HEK293 (cell line): ENCODE data around the gene PITPNM2.

Experiments
- CTCF ChIA-PET: fragments of 350-600 bp; formaldehyde crosslinking; extraction: SDS; loops from one replicate; lab custom pipeline; 2021; ENCODE audit warnings: antibody characterized with exemption; lab: Yijun Ruan, JAX
- POLR2A ChIA-PET: fragments of 300-600 bp; formaldehyde crosslinking; extraction: SDS; loops from one replicate; lab custom pipeline; 2020; ENCODE audit warnings: antibody characterized with exemption, inconsistent platforms; lab: Yijun Ruan, JAX
- H3K27ac ChIP-seq: fragments of 200-500 bp; sonication (Bioruptor generic); 2 replicates; pipeline ENCODE4 v1.5.1; 2014; ENCODE audit warnings: low read depth, low read length, control low read depth, inconsistent platforms; ENCODE audit errors: extremely low read depth
- H3K36me3 ChIP-seq, 2 experiments: fragments of 200-500 bp in 1 of 2; sonication (Bioruptor generic) in 1 of 2; 1 replicate in 1 of 2; 2 replicates in 1 of 2; pipeline ENCODE4 v1.5.1; 2014 to 2017; ENCODE audit warnings: inconsistent platforms in 2 of 2, low read length in 2 of 2; ENCODE audit not compliant: control insufficient read depth in 2 of 2, insufficient read depth in 1 of 2
- H3K4me1 ChIP-seq: fragments of 200-500 bp; sonication (Bioruptor generic); 2 replicates; pipeline ENCODE4 v1.5.1; 2014; ENCODE audit warnings: mild to moderate bottlenecking, low read length, inconsistent platforms; ENCODE audit not compliant: control insufficient read depth, insufficient read depth
- H3K4me3 ChIP-seq: 2 replicates; pipeline ENCODE4 v1.5.1; 2011; ENCODE audit warnings: low read depth, mild to moderate bottlenecking, control low read depth, low read length, moderate library complexity
- H3K9me3 ChIP-seq: fragments of 200-500 bp; sonication (Bioruptor generic); 2 replicates; pipeline ENCODE4 v1.5.1; 2014; ENCODE audit warnings: low read depth, low read length, inconsistent platforms; ENCODE audit not compliant: control insufficient read depth, insufficient read depth
- KLF8 ChIP-seq: fragments of 450-650 bp; formaldehyde crosslinking; IDR thresholded peaks from 2 replicates; pipeline ENCODE4 v1.5.1; 2016; ENCODE audit warnings: missing biosample characterization, missing genetic modification characterization
- PATZ1 ChIP-seq: fragments of 450-650 bp; formaldehyde crosslinking; IDR thresholded peaks from 2 replicates; pipeline ENCODE4 v1.5.1; 2016; ENCODE audit warnings: missing biosample characterization, missing genetic modification characterization
- PRDM10 ChIP-seq: fragments of 450-650 bp; formaldehyde crosslinking; IDR thresholded peaks from 2 replicates; pipeline ENCODE4 v1.5.1; 2016; ENCODE audit warnings: missing biosample characterization, missing genetic modification characterization
- PRDM4 ChIP-seq: fragments of 450-650 bp; formaldehyde crosslinking; IDR thresholded peaks from 2 replicates; pipeline ENCODE4 v1.5.1; 2017; ENCODE audit warnings: missing biosample characterization, missing genetic modification characterization
- SP7 ChIP-seq: fragments of 450-650 bp; formaldehyde crosslinking; IDR thresholded peaks from 2 replicates; pipeline ENCODE4 v1.5.1; 2016; ENCODE audit warnings: missing biosample characterization, missing genetic modification characterization
- YY2 ChIP-seq: fragments of 450-650 bp; formaldehyde crosslinking; IDR thresholded peaks from 2 replicates; pipeline ENCODE4 v1.5.1; 2016; ENCODE audit warnings: missing biosample characterization, missing genetic modification characterization
- ZBTB11 ChIP-seq: fragments of 450-650 bp; formaldehyde crosslinking; conservative IDR thresholded peaks from 2 replicates; pipeline ENCODE4 v1.5.1; 2016; ENCODE audit warnings: low read depth, missing biosample characterization, missing genetic modification characterization
- ZBTB26 ChIP-seq: fragments of 450-650 bp; formaldehyde crosslinking; optimal IDR thresholded peaks from 2 replicates; pipeline ENCODE3; 2016; ENCODE audit warnings: missing biosample characterization, mild to moderate bottlenecking, missing genetic modification characterization
- ZFHX2 ChIP-seq: fragments of 450-650 bp; formaldehyde crosslinking; conservative IDR thresholded peaks from 2 replicates; pipeline ENCODE4 v1.5.1; 2016; ENCODE audit warnings: missing biosample characterization, missing genetic modification characterization
- ZNF10 ChIP-seq: fragments of 450-650 bp; formaldehyde crosslinking; IDR thresholded peaks from 2 replicates; pipeline ENCODE4 v1.5.1; 2017; ENCODE audit warnings: missing biosample characterization, missing genetic modification characterization
- ZNF121 ChIP-seq: fragments of 450-650 bp; formaldehyde crosslinking; IDR thresholded peaks from 2 replicates; pipeline ENCODE4 v1.5.1; 2016; ENCODE audit warnings: missing biosample characterization, missing genetic modification characterization
- ZNF37A ChIP-seq: fragments of 450-650 bp; IDR thresholded peaks from 2 replicates; pipeline ENCODE4 v1.5.1; 2018; ENCODE audit warnings: missing biosample characterization, missing genetic modification characterization
- ZNF529 ChIP-seq: fragments of 450-650 bp; formaldehyde crosslinking; IDR thresholded peaks from 2 replicates; pipeline ENCODE4 v1.5.1; 2017; ENCODE audit warnings: missing genetic modification characterization, missing biosample characterization; ENCODE audit not compliant: insufficient replicate concordance
- ZNF580 ChIP-seq: fragments of 450-650 bp; formaldehyde crosslinking; IDR thresholded peaks from 2 replicates; pipeline ENCODE4 v1.5.1; 2016; ENCODE audit warnings: missing biosample characterization, missing genetic modification characterization
- ZNF629 ChIP-seq: fragments of 450-650 bp; formaldehyde crosslinking; IDR thresholded peaks from 2 replicates; pipeline ENCODE4 v1.5.1; 2017; ENCODE audit warnings: missing biosample characterization, missing genetic modification characterization
- ZNF677 ChIP-seq: fragments of 450-650 bp; IDR thresholded peaks from 2 replicates; pipeline ENCODE4 v1.5.0; 2018; ENCODE audit warnings: missing biosample characterization, mild to moderate bottlenecking, missing genetic modification characterization, moderate library complexity
- ZNF747 ChIP-seq: fragments of 450-650 bp; formaldehyde crosslinking; IDR thresholded peaks from 2 replicates; pipeline ENCODE4 v1.5.1; 2016; ENCODE audit warnings: missing biosample characterization, missing genetic modification characterization
- ZNF837 ChIP-seq: fragments of 450-650 bp; formaldehyde crosslinking; IDR thresholded peaks from 2 replicates; pipeline ENCODE4 v1.5.1; 2016; ENCODE audit warnings: missing biosample characterization, missing genetic modification characterization
- ZXDB ChIP-seq: fragments of 450-650 bp; formaldehyde crosslinking; IDR thresholded peaks from 2 replicates; pipeline ENCODE4 v1.5.1; 2016; ENCODE audit warnings: missing biosample characterization, missing genetic modification characterization

Gene PITPNM2

GRCh38 chr12:123151457-123152454 lies 866 bp upstream of the PITPNM2 start (continued):
- TF ChIP-seq ZBTB11 (tag by site-specific recombination): 0 out of 2 replicates have a peak, but pooled peaks have one; percentile 23

- Histone ChIP-seq H3K4me3 (peak overlapping the region; percentile 60), H3K27ac (peak overlapping the region; percentile 56; the same call in 1 of the 2 replicates), H3K9me3 (no peaks in the 10 kb centered on the region), H3K36me3 (peaks cover 6 to 10% of the 10 kb centered on the region in 2 experiments), H3K4me1 (peaks cover 7% of the 10 kb centered on the region; the same call in 1 of the 2 replicates)
- CTCF ChIA-PET: interaction anchor here (0.6 kb wide), 2 partner anchors 104 to 148 kb away, joined by 3 read pairs; no protein-coding TSS in a partner anchor
- POLR2A ChIA-PET: interaction anchor here (0.8 kb wide), 1 partner anchor 82 kb away, joined by 3 read pairs; no protein-coding TSS in a partner anchor
- no peak for TF ChIP-seq ZNF629 (tag by site-specific recombination)
- no peak for TF ChIP-seq ZNF747 (tag by site-specific recombination)
- TF ChIP-seq SP7 (tag by site-specific recombination): peak; percentile 14; the same call in 1 of the 2 replicates
- TF ChIP-seq ZNF529: no peak
- TF ChIP-seq ZNF10: no peak
- 0 out of 2 replicates have a peak, but pooled peaks have one; percentile 0 for TF ChIP-seq ZNF677
- TF ChIP-seq PRDM4: 0 out of 2 replicates have a peak, but pooled peaks have one; percentile 8
- peak; percentile 26 for TF ChIP-seq ZFHX2 (tag by site-specific recombination)
- TF ChIP-seq ZNF837 (tag by site-specific recombination): no peak
- no peak for TF ChIP-seq ZNF580 (tag by site-specific recombination)
- peak; percentile 43 for TF ChIP-seq ZBTB26 (tag by site-specific recombination)
- no peak for TF ChIP-seq ZNF121
- peak; percentile 78 for TF ChIP-seq PATZ1 (tag by site-specific recombination)
- TF ChIP-seq YY2 (tag by site-specific recombination): no peak
- no peak for TF ChIP-seq ZNF37A (tag by site-specific recombination)
- peak; percentile 34; the same call in 1 of the 2 replicates for TF ChIP-seq KLF8
- 0 out of 2 replicates have a peak, but pooled peaks have one; percentile 30 for TF ChIP-seq PRDM10 (tag by site-specific recombination)
- TF ChIP-seq ZXDB (tag by site-specific recombination): 0 out of 2 replicates have a peak, but pooled peaks have one; percentile 17
Measured at GRCh38 chr12:123150275-123150743, 581 bp downstream of the PITPNM2 start.
